H9 (cell line): ENCODE data around the gene ZNF263. TPM values are rescaled to one million over a fixed set of nuclear protein-coding genes. Genes with fewer than 3 reads are reported as not detected.

Experiments
- DNase-seq: peaks from one replicate; pipeline ENCODE4 v3.0.0-alpha.2; 2017
- H2AFZ ChIP-seq: one replicate; pipeline ENCODE4 v1.6.1; 2013; ENCODE audit warnings: mild to moderate bottlenecking, low read length, control low read depth, moderate library complexity
- H2AK5ac ChIP-seq: 2 replicates; pipeline ENCODE4 v1.6.1; 2013; ENCODE audit warnings: low read length, control low read depth, mixed read lengths; ENCODE audit not compliant: insufficient read length
- H2BK120ac ChIP-seq: one replicate; pipeline ENCODE4 v1.6.1; 2013; ENCODE audit warnings: low read depth, mild to moderate bottlenecking, low read length, control low read depth, inconsistent platforms; ENCODE audit not compliant: poor library complexity, severe bottlenecking
- H2BK12ac ChIP-seq: 2 replicates; pipeline ENCODE4 v1.6.1; 2013; ENCODE audit warnings: low read length, control low read depth, mixed read lengths, low read depth; ENCODE audit not compliant: insufficient read length
- H2BK15ac ChIP-seq: 2 replicates; pipeline ENCODE4 v1.6.1; 2013; ENCODE audit warnings: low read depth, low read length, control low read depth
- H2BK20ac ChIP-seq: one replicate; pipeline ENCODE4 v1.6.1; 2013; ENCODE audit warnings: low read depth, mild to moderate bottlenecking, low read length, control low read depth, inconsistent platforms; ENCODE audit not compliant: poor library complexity, severe bottlenecking
- H2BK5ac ChIP-seq: 2 replicates; pipeline ENCODE4 v1.6.1; 2013; ENCODE audit warnings: low read length, control low read depth, mixed read lengths; ENCODE audit not compliant: insufficient read length
- H3K14ac ChIP-seq: 2 replicates; pipeline ENCODE4 v1.6.1; 2013; ENCODE audit warnings: low read length, control low read depth; ENCODE audit not compliant: insufficient read depth
- H3K18ac ChIP-seq: 2 replicates; pipeline ENCODE4 v1.6.1; 2013; ENCODE audit warnings: low read depth, mild to moderate bottlenecking, mixed read lengths, low read length, control low read depth; ENCODE audit not compliant: insufficient read length
- H3K23ac ChIP-seq: 2 replicates; pipeline ENCODE4 v1.6.1; 2013; ENCODE audit warnings: low read length, control low read depth, mixed read lengths, low read depth; ENCODE audit not compliant: insufficient read length
- H3K23me2 ChIP-seq: 2 replicates; pipeline ENCODE4 v1.6.1; 2013; ENCODE audit warnings: low read depth, mild to moderate bottlenecking, mixed read lengths, low read length, control low read depth; ENCODE audit not compliant: insufficient read length, poor library complexity, severe bottlenecking
- H3K27ac ChIP-seq: 2 replicates; pipeline ENCODE4 v1.5.1; 2013; ENCODE audit warnings: low read length, control low read depth, mixed read lengths, low read depth; ENCODE audit not compliant: insufficient read length
- H3K27me3 ChIP-seq: 2 replicates; pipeline ENCODE4 v1.6.1; 2013; ENCODE audit warnings: low read length, control low read depth, inconsistent platforms; ENCODE audit not compliant: insufficient read depth
- H3K4ac ChIP-seq: 2 replicates; pipeline ENCODE4 v1.6.1; 2013; ENCODE audit warnings: low read depth, mild to moderate bottlenecking, control low read depth, inconsistent platforms, low read length, moderate library complexity
- H3K4me1 ChIP-seq: 2 replicates; pipeline ENCODE4 v1.6.1; 2013; ENCODE audit warnings: low read length, control low read depth, inconsistent platforms; ENCODE audit not compliant: insufficient read depth
- H3K4me2 ChIP-seq: 2 replicates; pipeline ENCODE4 v1.6.1; 2013; ENCODE audit warnings: low read length, control low read depth, mixed read lengths; ENCODE audit not compliant: insufficient read length, insufficient read depth
- H3K56ac ChIP-seq: 2 replicates; pipeline ENCODE4 v1.6.1; 2013; ENCODE audit warnings: low read depth, mild to moderate bottlenecking, mixed read lengths, low read length, control low read depth; ENCODE audit not compliant: insufficient read length
- H3K79me1 ChIP-seq: 2 replicates; pipeline ENCODE4 v1.6.1; 2013; ENCODE audit warnings: low read depth, mild to moderate bottlenecking, moderate library complexity, low read length, control low read depth, inconsistent platforms; ENCODE audit not compliant: insufficient read depth, poor library complexity, severe bottlenecking
- H3K79me2 ChIP-seq: 2 replicates; pipeline ENCODE4 v1.6.1; 2013; ENCODE audit warnings: low read length, control low read depth, inconsistent platforms; ENCODE audit not compliant: insufficient read depth
- H3K9ac ChIP-seq: 2 replicates; pipeline ENCODE4 v1.6.1; 2013; ENCODE audit warnings: low read length, control low read depth, mixed read lengths; ENCODE audit not compliant: insufficient read length; ENCODE audit errors: extremely low read depth
- H3K9me3 ChIP-seq: one replicate; pipeline ENCODE4 v1.6.1; 2013; ENCODE audit warnings: low read depth, low read length, inconsistent platforms; ENCODE audit not compliant: control insufficient read depth
- H3T11ph ChIP-seq: one replicate; pipeline ENCODE4 v1.6.1; 2013; ENCODE audit warnings: mild to moderate bottlenecking, low read length, control low read depth, inconsistent platforms
- H4K20me1 ChIP-seq: one replicate; pipeline ENCODE4 v1.6.1; 2013; ENCODE audit not compliant: control insufficient read depth, insufficient read length, insufficient read depth
- H4K5ac ChIP-seq: 2 replicates; pipeline ENCODE4 v1.6.1; 2013; ENCODE audit warnings: low read depth, mild to moderate bottlenecking, mixed read lengths, low read length, control low read depth; ENCODE audit not compliant: insufficient read length
- H4K8ac ChIP-seq: replicated peaks from 2 replicates; pipeline ENCODE4 v1.6.1; 2013; ENCODE audit warnings: low read length, control low read depth, mixed read lengths, low read depth; ENCODE audit not compliant: insufficient read length
- H4K91ac ChIP-seq: 2 replicates; pipeline ENCODE4 v1.6.1; 2013; ENCODE audit warnings: low read depth, mild to moderate bottlenecking, moderate library complexity, mixed read lengths, low read length, control low read depth; ENCODE audit not compliant: insufficient read length
- H3K27ac Mint-ChIP-seq, 3 experiments: 2 replicates in 2 of 3; 3 replicates in 1 of 3; pipeline ENCODE4 v1.8.0; 2020 to 2021; ENCODE audit warnings: mixed read lengths in 3 of 3, mild to moderate bottlenecking in 1 of 3, moderate library complexity in 1 of 3
- H3K27me3 Mint-ChIP-seq: 2 replicates; pipeline ENCODE4 v1.8.0; 2021; ENCODE audit warnings: low read depth, mild to moderate bottlenecking, moderate library complexity, mixed read lengths
- H3K36me3 Mint-ChIP-seq, 3 experiments: 2 replicates in 2 of 3; 3 replicates in 1 of 3; pipeline ENCODE4 v1.8.0; 2020 to 2021; ENCODE audit warnings: low read depth in 3 of 3, mixed read lengths in 3 of 3; ENCODE audit not compliant: insufficient read depth in 1 of 3
- H3K4me1 Mint-ChIP-seq, 2 experiments: 2 replicates each; pipeline ENCODE4 v1.8.0; 2020; ENCODE audit warnings: mixed read lengths in 2 of 2
- H3K4me3 Mint-ChIP-seq, 2 experiments: 2 replicates in 1 of 2; 3 replicates in 1 of 2; pipeline ENCODE4 v1.8.0; 2020 to 2021; ENCODE audit warnings: mild to moderate bottlenecking in 2 of 2, mixed read lengths in 2 of 2, moderate library complexity in 1 of 2
- H3K9me3 Mint-ChIP-seq, 2 experiments: 2 replicates in 1 of 2; 3 replicates in 1 of 2; pipeline ENCODE4 v1.8.0; 2020; ENCODE audit warnings: mild to moderate bottlenecking in 2 of 2, mixed read lengths in 2 of 2, moderate library complexity in 1 of 2
- CTCF ChIP-seq: fragments of 200-600 bp; sonication (generic); conservative IDR thresholded peaks from 3 replicates; pipeline ENCODE4 v1.8.0; 2021; ENCODE audit warnings: antibody characterized with exemption, mild to moderate bottlenecking
- WGBS: extraction: QIAGEN DNeasy Blood & Tissue Kit; methylation state at CpG from one replicate; pipeline ENCODE4 v1.1.7; 2013; ENCODE audit warnings: missing lambda C conversion rate, low lambda C conversion rate, mixed read lengths; ENCODE audit not compliant: insufficient read length; ENCODE audit errors: extremely low coverage; 5-methylcytosine and 5-hydroxymethylcytosine counted together
- total RNA-seq: library from RNA; stranded (reverse); gene quantifications from 2 replicates; pipeline ENCODE4 v1.2.1, GENCODE V29; 2021

The ZNF263 gene
- total RNA-seq, 1 experiment from 2014 or later: 35.7 TPM

- H3K79me1 ChIP-seq: peaks cover 3% of the 10 kb centered on the region
- no peak overlapping the region for H3K4ac ChIP-seq
- peak overlapping the region; percentile 74 for H3K14ac ChIP-seq
- WGBS: no CpG with 5 or more reads among the region's 18 CpGs
- H3K27me3 ChIP-seq: no peaks in the 10 kb centered on the region
- no peak overlapping the region for H3T11ph ChIP-seq
- no peak overlapping the region for H4K5ac ChIP-seq
- H2BK120ac ChIP-seq: no peak overlapping the region
- no peak for DNase-seq
- Mint-ChIP-seq H3K4me3 (peak overlapping the region; percentile 91 to 92), H3K4me1 (peaks cover 10 to 13% of the 10 kb centered on the region in 2 experiments), H3K27ac (peak overlapping the region in 1 of 3 experiments; percentile 83; a peak in 1 of 7 replicates), H3K9me3 (peaks cover 39 to 42% of the 10 kb centered on the region in 2 experiments), H3K36me3 (peaks cover 36 to 46% (median 41%) of the 10 kb centered on the region in 3 experiments), H3K27me3 (no peaks in the 10 kb centered on the region)
- no peak overlapping the region for H3K27ac ChIP-seq
- TF ChIP-seq CTCF: no peak
- no peak overlapping the region for H4K8ac ChIP-seq
- H3K18ac ChIP-seq: peak overlapping the region; percentile 18
- H2AK5ac ChIP-seq: no peak overlapping the region
- no peaks in the 10 kb centered on the region for H4K20me1 ChIP-seq
- no peak overlapping the region for H3K56ac ChIP-seq
- H3K9me3 ChIP-seq: peaks cover 8% of the 10 kb centered on the region
- peak overlapping the region; percentile 79 for H3K9ac ChIP-seq
- no peak overlapping the region for H4K91ac ChIP-seq
- no peak overlapping the region for H2BK5ac ChIP-seq
- no peak overlapping the region for H2BK15ac ChIP-seq
- peak overlapping the region; percentile 84 for H3K4me2 ChIP-seq
- H2BK12ac ChIP-seq: no peak overlapping the region
- no peak overlapping the region for H2BK20ac ChIP-seq
- no peak overlapping the region for H2AFZ ChIP-seq
- no peaks in the 10 kb centered on the region for H3K23me2 ChIP-seq
- no peak overlapping the region for H3K23ac ChIP-seq
- no peaks in the 10 kb centered on the region for H3K4me1 ChIP-seq
- H3K79me2 ChIP-seq: no peaks in the 10 kb centered on the region
Measured at GRCh38 chr16:3234543-3234856, 48.8 kb upstream of the ZNF263 start.
